ENCODE results near the gene PTMA.

DNA sequence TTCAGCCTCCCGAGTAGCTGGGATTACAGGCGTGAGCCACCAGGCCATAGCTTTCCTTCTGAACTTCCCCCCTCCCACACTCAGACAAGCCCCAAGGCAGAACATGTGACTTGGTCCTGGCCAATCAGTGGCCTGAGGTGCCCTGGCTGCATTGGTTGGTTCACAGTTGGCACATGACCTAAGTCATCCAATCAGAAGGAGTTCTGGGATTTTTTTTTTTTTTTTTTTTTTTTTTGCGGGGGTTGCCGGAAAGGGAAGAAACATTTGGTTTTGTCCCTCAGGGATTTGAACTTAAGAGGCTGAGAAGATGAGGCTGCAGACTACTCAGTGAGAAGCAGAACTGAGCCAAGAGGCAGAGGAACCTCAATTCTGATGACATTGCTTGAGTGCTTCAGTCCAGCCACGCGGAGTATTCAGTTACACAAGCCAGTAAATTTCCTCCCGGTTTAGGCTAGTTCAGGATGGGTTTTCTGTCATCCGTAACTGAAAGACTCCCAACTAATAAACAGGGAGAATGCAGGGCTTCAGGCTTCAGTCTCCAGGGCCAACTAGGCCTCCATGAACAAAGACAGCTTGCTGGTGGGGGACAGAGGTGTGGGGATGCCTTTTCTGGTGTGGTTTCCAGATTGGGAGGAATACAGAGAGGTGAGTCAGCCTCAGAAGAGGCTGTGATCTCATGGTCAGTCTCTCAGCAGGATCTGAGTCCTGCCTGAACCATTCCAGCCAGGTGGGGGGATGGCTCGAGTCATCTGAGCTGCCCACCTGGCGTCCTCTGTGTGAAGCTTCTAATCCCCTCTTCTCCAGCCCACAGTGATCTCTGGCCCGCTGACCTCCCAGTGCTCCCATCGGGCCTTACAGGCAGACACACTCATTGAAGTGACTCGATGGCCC, 9.2 kb downstream of the PTMA start:
- TF ChIP-seq, protein P1, sequence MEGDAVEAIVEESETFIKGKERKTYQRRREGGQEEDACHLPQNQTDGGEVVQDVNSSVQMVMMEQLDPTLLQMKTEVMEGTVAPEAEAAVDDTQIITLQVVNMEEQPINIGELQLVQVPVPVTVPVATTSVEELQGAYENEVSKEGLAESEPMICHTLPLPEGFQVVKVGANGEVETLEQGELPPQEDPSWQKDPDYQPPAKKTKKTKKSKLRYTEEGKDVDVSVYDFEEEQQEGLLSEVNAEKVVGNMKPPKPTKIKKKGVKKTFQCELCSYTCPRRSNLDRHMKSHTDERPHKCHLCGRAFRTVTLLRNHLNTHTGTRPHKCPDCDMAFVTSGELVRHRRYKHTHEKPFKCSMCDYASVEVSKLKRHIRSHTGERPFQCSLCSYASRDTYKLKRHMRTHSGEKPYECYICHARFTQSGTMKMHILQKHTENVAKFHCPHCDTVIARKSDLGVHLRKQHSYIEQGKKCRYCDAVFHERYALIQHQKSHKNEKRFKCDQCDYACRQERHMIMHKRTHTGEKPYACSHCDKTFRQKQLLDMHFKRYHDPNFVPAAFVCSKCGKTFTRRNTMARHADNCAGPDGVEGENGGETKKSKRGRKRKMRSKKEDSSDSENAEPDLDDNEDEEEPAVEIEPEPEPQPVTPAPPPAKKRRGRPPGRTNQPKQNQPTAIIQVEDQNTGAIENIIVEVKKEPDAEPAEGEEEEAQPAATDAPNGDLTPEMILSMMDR (IDR thresholded peaks at IDR 0.05), result no peak
- TF ChIP-seq POLR2A (IDR thresholded peaks at IDR 0.05), result no peak

All from heart left ventricle (tissue), 13 donors.